Activated naive CD4-positive, alpha-beta T cell treated with anti-CD3 and anti-CD28 coated beads, Interleukin-2, amount 10 ng/mL, durations not matched to agents 7 days and 5 days (primary cell): ENCODE data around the gene GNAI2.
"Not testable (repeated sequence)": the region's sequence is repeated elsewhere in the genome, so short reads cannot be mapped to it uniquely, and the experiment has no call there.

Source experiments
- CTCF ChIA-PET: fragments of 350-600 bp; sonication (Branson Sonifier 250); formaldehyde crosslinking; loops from one replicate; lab custom pipeline; 2021; ENCODE audit warnings: antibody characterized with exemption; lab: Charles Lee
- DNase-seq: peaks from one replicate; pipeline ENCODE4 v3.0.0-alpha.2; 2020
- H3K27ac Mint-ChIP-seq: one replicate; pipeline ENCODE4 v1.8.0; 2021; ENCODE audit warnings: mild to moderate bottlenecking, moderate library complexity, mixed read lengths
- H3K27me3 Mint-ChIP-seq: one replicate; pipeline ENCODE4 v1.8.0; 2021; ENCODE audit warnings: mild to moderate bottlenecking, mixed read lengths
- H3K36me3 Mint-ChIP-seq: one replicate; pipeline ENCODE4 v1.8.0; 2021; ENCODE audit warnings: mixed read lengths
- H3K4me1 Mint-ChIP-seq: one replicate; pipeline ENCODE4 v1.8.0; 2021; ENCODE audit warnings: mixed read lengths
- H3K4me3 Mint-ChIP-seq: one replicate; pipeline ENCODE4 v1.8.0; 2021; ENCODE audit warnings: mild to moderate bottlenecking, moderate library complexity, mixed read lengths
- H3K9me3 Mint-ChIP-seq: one replicate; pipeline ENCODE4 v1.8.0; 2021; ENCODE audit warnings: mixed read lengths

The GNAI2 gene

DNA sequence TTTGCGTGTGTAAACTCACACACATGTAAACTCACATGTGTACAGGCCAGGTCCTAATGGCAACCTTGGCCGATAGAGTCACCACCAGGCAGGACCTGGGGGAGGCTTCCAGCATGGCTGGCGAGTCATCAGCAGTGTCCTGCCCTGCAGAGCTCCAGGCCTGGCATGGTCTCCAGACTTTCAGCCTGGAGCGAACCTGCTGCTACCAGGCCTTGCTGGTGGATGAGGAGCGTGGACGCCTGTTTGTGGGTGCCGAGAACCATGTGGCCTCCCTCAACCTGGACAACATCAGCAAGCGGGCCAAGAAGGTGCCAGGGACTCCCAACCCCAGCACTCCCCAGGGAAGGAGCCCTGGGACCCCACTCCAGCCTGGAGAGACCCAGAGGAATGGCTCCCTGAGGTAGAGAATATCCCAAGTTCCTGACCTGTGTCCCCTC lies 34.0 kb downstream of the GNAI2 start:
- CTCF ChIA-PET, result interaction anchor here (0.8 to 4.2 kb wide), 6 partner anchors 12 to 78 kb away, joined by 4 to 24 read pairs (median 8); partner anchors contain the start of gene GNAT1
- no peak overlapping the region for H3K4me3 Mint-ChIP-seq
- peaks cover 1% of the 10 kb centered on the region for H3K36me3 Mint-ChIP-seq
- no peaks in the 10 kb centered on the region for H3K9me3 Mint-ChIP-seq
- H3K4me1 Mint-ChIP-seq, result peaks cover 20% of the 10 kb centered on the region
- H3K27me3 Mint-ChIP-seq, result peaks cover 88% of the 10 kb centered on the region
- no peak for DNase-seq
- no peak overlapping the region for H3K27ac Mint-ChIP-seq

DNA sequence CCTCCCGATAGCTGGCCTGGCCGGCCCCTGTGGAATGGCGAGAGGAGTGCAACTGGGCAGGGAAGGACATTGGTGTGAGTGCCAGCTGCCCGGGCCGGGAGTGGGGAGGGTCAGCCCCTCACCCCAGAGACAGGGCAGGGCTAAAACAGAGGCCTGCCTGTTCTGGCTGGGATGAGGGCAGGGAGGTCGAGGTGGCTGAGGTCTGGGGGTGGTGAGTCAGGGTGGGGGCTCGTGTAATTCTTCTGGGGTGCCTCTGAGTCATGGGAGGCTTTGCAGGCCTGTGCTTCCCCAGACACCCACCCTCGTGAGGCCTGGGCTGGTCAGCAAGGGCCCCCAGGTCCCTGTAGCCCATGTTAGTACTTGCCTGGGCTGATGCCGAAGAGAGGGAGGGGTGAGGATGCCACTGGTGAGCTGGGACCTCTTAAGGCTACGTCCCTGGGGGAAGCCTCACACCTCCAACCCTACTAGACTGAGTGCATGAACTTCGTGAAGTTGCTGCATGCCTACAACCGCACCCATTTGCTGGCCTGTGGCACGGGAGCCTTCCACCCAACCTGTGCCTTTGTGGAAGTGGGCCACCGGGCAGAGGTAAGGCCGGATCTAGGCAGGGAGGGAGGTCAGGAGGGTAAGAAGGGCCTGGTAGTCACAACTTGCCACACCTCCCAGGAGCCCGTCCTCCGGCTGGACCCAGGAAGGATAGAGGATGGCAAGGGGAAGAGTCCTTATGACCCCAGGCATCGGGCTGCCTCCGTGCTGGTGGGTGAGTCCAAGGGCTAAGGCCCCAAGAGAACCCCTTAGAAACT lies 34.6 kb downstream of the GNAI2 start:
- no peak overlapping the region for H3K27ac Mint-ChIP-seq

DNA sequence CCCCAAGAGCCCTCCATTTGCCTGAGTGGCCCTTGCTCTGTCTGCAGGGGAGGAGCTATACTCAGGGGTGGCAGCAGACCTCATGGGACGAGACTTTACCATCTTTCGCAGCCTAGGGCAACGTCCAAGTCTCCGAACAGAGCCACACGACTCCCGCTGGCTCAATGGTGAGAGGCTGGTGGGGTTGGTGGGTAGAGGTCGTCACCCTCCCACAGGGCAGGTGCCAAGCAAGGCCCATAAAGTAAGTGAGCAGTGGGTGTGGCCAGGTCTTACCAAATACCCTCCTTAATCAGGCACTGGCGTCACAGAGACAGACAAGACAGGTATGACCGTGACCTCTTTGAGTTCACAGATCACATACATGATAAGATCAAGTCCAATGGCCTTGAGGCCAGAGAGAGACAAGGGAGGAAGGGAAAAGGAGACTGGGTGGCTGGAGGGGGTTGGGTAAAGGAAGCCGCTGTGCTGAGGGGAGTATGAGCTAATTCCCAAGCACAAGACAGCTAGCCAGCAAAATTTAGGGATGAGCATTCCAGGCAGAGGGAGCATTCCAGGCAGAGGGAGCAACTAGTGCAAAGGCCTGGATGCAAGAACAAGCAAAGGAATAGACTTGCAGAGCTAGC lies 35.4 kb downstream of the GNAI2 start:
- Mint-ChIP-seq H3K9me3 (no peaks in the 10 kb centered on the region), H3K27ac (no peak overlapping the region), H3K4me3 (no peak overlapping the region), H3K36me3 (peaks cover 1% of the 10 kb centered on the region), H3K4me1 (peaks cover 31% of the 10 kb centered on the region), H3K27me3 (peaks cover 88% of the 10 kb centered on the region)
- no peak for DNase-seq
- CTCF ChIA-PET, result interaction anchor here (0.8 to 4.2 kb wide), 6 partner anchors 25 to 80 kb away, joined by 3 to 24 read pairs (median 9); partner anchors contain the start of gene GNAT1

More for the DNA sequence above, 34.6 kb downstream of the GNAI2 start:
- no peaks in the 10 kb centered on the region for H3K9me3 Mint-ChIP-seq
- peaks cover 26% of the 10 kb centered on the region for H3K4me1 Mint-ChIP-seq
- peaks cover 1% of the 10 kb centered on the region for H3K36me3 Mint-ChIP-seq
- CTCF ChIA-PET, result interaction anchor here (1.6 to 4.2 kb wide), 5 partner anchors 13 to 79 kb away, joined by 4 to 24 read pairs (median 12); partner anchors contain the start of gene GNAT1
- H3K4me3 Mint-ChIP-seq, result no peak overlapping the region
- peaks cover 88% of the 10 kb centered on the region for H3K27me3 Mint-ChIP-seq
- DNase-seq, result no peak

DNA sequence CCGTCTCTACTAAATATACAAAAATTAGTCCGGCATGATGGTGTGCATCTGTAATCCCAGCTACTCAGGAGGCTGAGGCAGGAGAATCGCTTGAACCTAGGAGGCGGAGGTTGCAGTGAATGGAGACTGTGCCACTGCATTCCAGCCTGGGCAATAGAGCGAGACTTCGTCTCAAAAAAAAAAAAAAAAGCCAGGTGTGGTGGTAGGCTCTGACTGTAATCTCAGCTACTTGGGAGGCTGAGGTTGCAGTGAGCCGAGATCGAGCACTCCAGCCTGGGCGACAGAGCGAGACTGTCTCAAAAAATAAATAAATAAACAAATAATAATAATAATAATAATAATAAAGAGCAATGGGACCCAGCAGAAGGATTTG lies 36.5 kb downstream of the GNAI2 start:
- not testable (repeated sequence) for H3K9me3 Mint-ChIP-seq, DNase-seq, H3K36me3 Mint-ChIP-seq, H3K4me3 Mint-ChIP-seq, H3K27ac Mint-ChIP-seq
- CTCF ChIA-PET, result interaction anchor here (0.9 to 4.2 kb wide), 6 partner anchors 12 to 81 kb away, joined by 3 to 24 read pairs (median 9); partner anchors contain the start of gene GNAT1
- Mint-ChIP-seq H3K4me1 (peaks cover 31% of the 10 kb centered on the region), H3K27me3 (peaks cover 88% of the 10 kb centered on the region)

DNA sequence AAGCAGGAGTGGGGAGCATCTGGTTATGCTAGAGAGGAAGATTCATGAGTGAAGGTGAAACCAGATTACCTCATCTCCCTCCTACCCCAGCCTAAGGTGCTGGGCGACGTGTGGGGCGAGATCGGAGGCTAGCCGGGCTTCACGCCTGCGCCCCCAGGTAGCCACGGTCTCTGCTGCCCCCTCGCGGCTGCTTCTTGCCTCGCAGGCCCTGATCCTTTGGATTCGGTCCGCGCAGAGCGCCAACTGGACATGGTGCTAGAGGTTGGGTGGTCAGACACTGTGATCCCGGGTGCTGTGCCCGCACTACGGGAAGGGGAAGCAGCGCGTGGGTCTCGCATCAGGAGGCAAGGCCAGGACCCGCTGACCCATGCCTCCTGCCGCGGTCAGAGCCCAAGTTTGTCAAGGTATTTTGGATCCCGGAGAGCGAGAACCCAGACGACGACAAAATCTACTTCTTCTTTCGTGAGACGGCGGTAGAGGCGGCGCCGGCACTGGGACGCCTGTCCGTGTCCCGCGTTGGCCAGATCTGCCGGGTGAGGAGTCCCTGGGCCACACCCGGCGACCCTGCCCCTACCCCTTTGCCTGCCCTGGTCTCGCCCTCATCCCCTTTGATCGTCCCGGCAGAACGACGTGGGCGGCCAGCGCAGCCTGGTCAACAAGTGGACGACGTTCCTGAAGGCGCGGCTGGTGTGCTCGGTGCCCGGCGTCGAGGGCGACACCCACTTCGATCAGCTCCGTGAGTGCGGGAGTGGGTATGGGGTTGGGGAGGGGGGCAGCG lies 37.1 kb downstream of the GNAI2 start:
- CTCF ChIA-PET, result interaction anchor here (0.9 to 4.2 kb wide), 3 partner anchors 13 to 79 kb away, joined by 3 to 24 read pairs (median 24); no protein-coding TSS in a partner anchor
- H3K27ac Mint-ChIP-seq, result peak overlapping the region; percentile 15
- DNase-seq, result peak; percentile 91
- peaks cover 1% of the 10 kb centered on the region for H3K36me3 Mint-ChIP-seq
- H3K4me1 Mint-ChIP-seq, result peaks cover 31% of the 10 kb centered on the region
- peak overlapping the region; percentile 57 for H3K4me3 Mint-ChIP-seq
- no peaks in the 10 kb centered on the region for H3K9me3 Mint-ChIP-seq
- H3K27me3 Mint-ChIP-seq, result peaks cover 88% of the 10 kb centered on the region

DNA sequence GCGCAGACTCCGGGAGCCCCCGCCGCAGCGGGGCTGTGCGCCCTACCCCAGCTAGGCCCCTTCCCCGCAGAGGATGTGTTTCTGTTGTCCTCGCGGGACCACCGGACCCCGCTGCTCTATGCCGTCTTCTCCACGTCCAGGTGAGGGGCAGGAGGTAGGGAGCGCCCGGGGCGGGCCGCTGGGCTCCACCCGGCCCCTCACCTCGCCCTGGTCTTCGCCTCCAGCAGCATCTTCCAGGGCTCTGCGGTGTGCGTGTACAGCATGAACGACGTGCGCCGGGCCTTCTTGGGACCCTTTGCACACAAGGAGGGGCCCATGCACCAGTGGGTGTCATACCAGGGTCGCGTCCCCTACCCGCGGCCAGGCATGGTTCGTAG lies 37.7 kb downstream of the GNAI2 start:
- peaks cover 1% of the 10 kb centered on the region for H3K36me3 Mint-ChIP-seq
- H3K4me1 Mint-ChIP-seq, result peaks cover 31% of the 10 kb centered on the region
- CTCF ChIA-PET, result interaction anchor here (3.5 kb wide), 1 partner anchor 79 kb away, joined by 24 read pairs; no protein-coding TSS in a partner anchor
- H3K27ac Mint-ChIP-seq, result no peak overlapping the region
- H3K4me3 Mint-ChIP-seq, result no peak overlapping the region
- no peak for DNase-seq
- H3K27me3 Mint-ChIP-seq, result peaks cover 88% of the 10 kb centered on the region
- H3K9me3 Mint-ChIP-seq, result no peaks in the 10 kb centered on the region

DNA sequence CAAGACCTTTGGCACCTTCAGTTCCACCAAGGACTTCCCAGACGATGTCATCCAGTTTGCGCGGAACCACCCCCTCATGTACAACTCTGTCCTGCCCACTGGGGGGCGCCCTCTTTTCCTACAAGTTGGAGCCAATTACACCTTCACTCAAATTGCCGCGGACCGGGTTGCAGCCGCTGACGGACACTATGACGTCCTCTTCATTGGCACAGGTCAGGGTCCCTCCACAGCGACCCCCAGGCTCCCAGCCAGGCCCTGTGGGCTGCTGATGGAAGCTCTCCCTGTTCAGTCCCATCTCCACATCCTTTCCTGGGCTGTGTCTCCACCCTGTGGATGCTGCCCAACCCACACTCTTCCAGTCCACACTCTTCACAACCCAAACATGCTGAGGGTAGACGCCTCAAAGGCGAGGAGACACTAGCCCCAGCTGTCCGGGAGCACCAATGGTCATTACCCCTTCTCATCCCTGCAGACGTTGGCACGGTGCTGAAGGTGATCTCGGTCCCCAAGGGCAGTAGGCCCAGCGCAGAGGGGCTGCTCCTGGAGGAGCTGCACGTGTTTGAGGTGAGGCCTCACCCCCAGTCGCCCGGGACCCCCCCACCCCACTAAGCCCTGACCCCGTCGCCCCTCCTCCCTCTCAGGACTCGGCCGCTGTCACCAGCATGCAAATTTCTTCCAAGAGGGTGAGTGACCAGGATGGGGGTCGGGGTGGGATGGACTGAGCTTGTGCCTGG lies 38.5 kb downstream of the GNAI2 start:
- CTCF ChIA-PET, result interaction anchor here (0.7 to 3.0 kb wide), 14 partner anchors 10 to 152 kb away, joined by 3 to 16 read pairs (median 4); partner anchors contain the start of gene GNAT1
- peak overlapping the region; percentile 81 for H3K27ac Mint-ChIP-seq
- H3K27me3 Mint-ChIP-seq, result peaks cover 90% of the 10 kb centered on the region
- peak overlapping the region; percentile 53 for H3K4me3 Mint-ChIP-seq
- H3K9me3 Mint-ChIP-seq, result no peaks in the 10 kb centered on the region
- peaks cover 1% of the 10 kb centered on the region for H3K36me3 Mint-ChIP-seq
- DNase-seq, result peak; percentile 87
- peaks cover 31% of the 10 kb centered on the region for H3K4me1 Mint-ChIP-seq

DNA sequence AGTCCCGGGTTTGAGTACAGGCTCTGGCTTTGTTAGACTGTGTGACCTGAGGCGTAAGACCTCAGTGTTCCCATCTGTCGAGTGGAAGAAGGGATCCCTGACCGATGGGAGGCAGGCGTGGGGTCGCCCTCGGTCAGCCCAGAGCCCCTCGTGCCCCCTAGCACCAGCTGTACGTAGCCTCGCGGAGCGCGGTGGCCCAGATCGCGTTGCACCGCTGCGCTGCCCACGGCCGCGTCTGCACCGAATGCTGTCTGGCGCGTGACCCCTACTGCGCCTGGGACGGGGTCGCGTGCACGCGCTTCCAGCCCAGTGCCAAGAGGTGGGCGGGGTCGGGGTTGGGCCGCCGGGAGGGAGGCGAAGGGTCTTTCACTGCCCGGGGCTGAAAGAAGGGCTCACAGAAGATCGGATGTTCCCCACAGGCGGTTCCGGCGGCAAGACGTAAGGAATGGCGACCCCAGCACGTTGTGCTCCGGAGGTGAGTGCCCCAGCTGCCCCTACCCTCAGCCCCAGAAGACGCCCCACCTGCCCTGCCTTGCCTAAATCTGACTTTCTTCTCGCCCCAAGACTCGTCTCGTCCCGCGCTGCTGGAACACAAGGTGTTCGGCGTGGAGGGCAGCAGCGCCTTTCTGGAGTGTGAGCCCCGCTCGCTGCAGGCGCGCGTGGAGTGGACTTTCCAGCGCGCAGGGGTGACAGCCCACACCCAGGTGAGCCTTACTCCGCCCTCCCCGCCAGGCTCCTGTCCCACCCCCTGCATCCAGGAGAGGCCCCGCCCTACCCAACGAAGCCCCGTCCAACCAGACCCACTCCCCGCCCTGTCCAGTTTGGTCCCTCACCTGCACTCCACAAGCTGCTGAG lies 39.4 kb downstream of the GNAI2 start:
- no peak overlapping the region for H3K27ac Mint-ChIP-seq
- CTCF ChIA-PET, result interaction anchor here (0.6 to 3.0 kb wide), 15 partner anchors 9 to 153 kb away, joined by 3 to 16 read pairs (median 3); partner anchors contain the start of gene GNAT1

DNA sequence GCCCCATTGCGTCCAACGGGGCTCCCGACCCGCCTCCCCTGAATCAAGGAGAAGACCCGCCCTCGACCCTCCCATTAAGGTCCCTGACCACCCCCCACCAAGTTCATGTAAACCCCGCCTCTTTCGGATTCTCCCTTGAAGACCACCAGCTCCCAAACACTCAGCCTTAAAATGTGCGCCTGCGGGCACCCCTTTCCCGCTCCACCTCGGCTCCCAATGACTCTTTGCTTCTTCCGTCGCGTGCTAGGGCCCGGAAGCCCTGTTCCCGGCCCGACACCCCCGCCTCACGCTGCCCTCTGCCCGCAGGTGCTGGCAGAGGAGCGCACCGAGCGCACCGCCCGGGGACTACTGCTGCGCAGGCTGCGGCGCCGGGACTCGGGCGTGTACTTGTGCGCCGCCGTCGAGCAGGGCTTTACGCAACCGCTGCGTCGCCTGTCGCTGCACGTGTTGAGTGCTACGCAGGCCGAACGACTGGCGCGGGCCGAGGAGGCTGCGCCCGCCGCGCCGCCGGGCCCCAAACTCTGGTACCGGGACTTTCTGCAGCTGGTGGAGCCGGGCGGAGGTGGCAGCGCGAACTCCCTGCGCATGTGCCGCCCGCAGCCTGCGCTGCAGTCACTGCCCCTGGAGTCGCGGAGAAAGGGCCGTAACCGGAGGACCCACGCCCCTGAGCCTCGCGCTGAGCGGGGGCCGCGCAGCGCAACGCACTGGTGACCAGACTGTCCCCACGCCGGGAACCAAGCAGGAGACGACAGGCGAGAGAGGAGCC lies 40.2 kb downstream of the GNAI2 start:
- no peaks in the 10 kb centered on the region for H3K9me3 Mint-ChIP-seq
- no peak overlapping the region for H3K27ac Mint-ChIP-seq
- H3K4me3 Mint-ChIP-seq, result peak overlapping the region; percentile 48
- H3K4me1 Mint-ChIP-seq, result peaks cover 31% of the 10 kb centered on the region
- CTCF ChIA-PET, result interaction anchor here (0.6 to 3.6 kb wide), 7 partner anchors 30 to 85 kb away, joined by 3 to 22 read pairs (median 14); partner anchors contain the start of gene GNAT1
- H3K27me3 Mint-ChIP-seq, result peaks cover 79% of the 10 kb centered on the region
- DNase-seq, result peak; percentile 62
- H3K36me3 Mint-ChIP-seq, result peaks cover 1% of the 10 kb centered on the region

More for the DNA sequence above, 39.4 kb downstream of the GNAI2 start:
- Mint-ChIP-seq H3K4me3 (peak overlapping the region; percentile 48), H3K27me3 (peaks cover 84% of the 10 kb centered on the region), H3K9me3 (no peaks in the 10 kb centered on the region), H3K4me1 (peaks cover 31% of the 10 kb centered on the region), H3K36me3 (peaks cover 1% of the 10 kb centered on the region)
- DNase-seq, result no peak

DNA sequence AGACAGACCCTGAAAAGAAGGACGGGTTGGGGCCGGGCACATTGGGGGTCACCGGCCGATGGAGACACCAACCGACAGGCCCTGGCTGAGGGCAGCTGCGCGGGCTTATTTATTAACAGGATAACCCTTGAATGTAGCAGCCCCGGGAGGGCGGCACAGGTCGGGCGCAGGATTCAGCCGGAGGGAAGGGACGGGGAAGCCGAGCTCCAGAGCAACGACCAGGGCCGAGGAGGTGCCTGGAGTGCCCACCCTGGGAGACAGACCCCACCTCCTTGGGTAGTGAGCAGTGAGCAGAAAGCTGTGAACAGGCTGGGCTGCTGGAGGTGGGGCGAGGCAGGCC lies 40.7 kb downstream of the GNAI2 start:
- Mint-ChIP-seq H3K36me3 (peaks cover 1% of the 10 kb centered on the region), H3K4me3 (no peak overlapping the region), H3K27me3 (peaks cover 74% of the 10 kb centered on the region)

DNA sequence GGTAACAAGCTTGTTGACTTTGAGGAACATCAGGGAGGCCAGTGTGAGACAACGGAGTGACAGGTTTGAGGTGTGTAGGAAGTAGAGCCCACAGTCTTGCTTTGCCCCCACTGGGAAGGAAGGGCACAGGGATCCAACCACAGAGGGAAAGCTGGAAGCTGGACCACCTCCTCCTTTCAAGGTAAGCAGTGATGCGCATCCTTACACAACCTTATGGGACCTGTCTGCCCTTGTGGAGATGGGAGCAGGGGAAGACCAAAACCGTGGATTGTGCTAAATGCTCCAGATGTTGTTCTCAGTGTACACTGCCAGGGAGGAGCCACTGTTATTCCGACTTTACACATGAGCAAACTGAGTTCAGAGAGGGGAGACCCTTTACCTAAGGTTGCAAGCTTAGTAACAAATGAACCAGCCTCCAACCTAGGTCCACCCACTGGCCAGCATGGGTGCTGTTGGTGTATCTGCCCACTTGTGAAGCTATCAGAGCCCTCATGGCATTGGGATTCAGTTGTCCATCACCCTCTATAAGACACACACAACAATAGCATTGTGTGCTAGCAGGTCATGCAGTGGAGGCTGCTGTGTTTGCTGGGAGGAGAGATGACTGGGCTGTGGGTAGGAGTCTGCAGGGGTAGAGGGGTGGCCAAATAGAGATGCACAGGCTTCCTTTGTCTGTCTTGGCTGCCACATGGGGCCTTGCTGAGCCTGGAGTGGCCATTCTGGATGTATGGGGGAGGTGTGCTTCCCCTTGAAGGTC lies 42.3 kb downstream of the GNAI2 start:
- H3K27me3 Mint-ChIP-seq, result peaks cover 64% of the 10 kb centered on the region
- CTCF ChIA-PET, result interaction anchor here (0.7 to 3.6 kb wide), 6 partner anchors 10 to 84 kb away, joined by 3 to 22 read pairs (median 6); partner anchors contain the start of genes HYAL3 and NAA80

More for the DNA sequence above, 40.7 kb downstream of the GNAI2 start:
- Mint-ChIP-seq H3K9me3 (no peaks in the 10 kb centered on the region), H3K4me1 (peaks cover 31% of the 10 kb centered on the region), H3K27ac (no peak overlapping the region)
- CTCF ChIA-PET, result interaction anchor here (1.1 to 3.6 kb wide), 3 partner anchors 30 to 85 kb away, joined by 3 to 22 read pairs (median 16); partner anchors contain the start of gene GNAT1
- DNase-seq, result no peak

More for the DNA sequence above, 42.3 kb downstream of the GNAI2 start:
- Mint-ChIP-seq H3K4me1 (peaks cover 22% of the 10 kb centered on the region), H3K4me3 (no peak overlapping the region), H3K27ac (no peak overlapping the region), H3K36me3 (peaks cover 1% of the 10 kb centered on the region), H3K9me3 (no peaks in the 10 kb centered on the region)
- DNase-seq, result no peak
